GM12892 (cell line): ENCODE data around the gene HDAC5.
"Not testable (repeated sequence)": the region's sequence is repeated elsewhere in the genome, so short reads cannot be mapped to it uniquely, and the experiment has no call there.

Experiments used
- DNase-seq: peaks from one replicate; pipeline ENCODE4 v3.0.0; 2011; ENCODE audit not compliant: insufficient read length
- FAIRE-seq: peaks from 2 replicates; lab custom pipeline; 2011; peaks lifted over from hg19 to GRCh38; lab: Jason Lieb, UNC
- POLR2A ChIP-seq: IDR thresholded peaks from 2 replicates; pipeline ENCODE4 v1.6.1; 2011; ENCODE audit warnings: low read depth, low read length, control low read depth
- POLR2AphosphoS5 ChIP-seq: IDR thresholded peaks from 2 replicates; pipeline ENCODE4 v1.6.1; 2011; ENCODE audit warnings: low read depth, low read length, control low read depth
- TAF1 ChIP-seq: IDR thresholded peaks from 2 replicates; pipeline ENCODE4 v1.6.1; 2011; ENCODE audit warnings: low read depth, mild to moderate bottlenecking, control low read depth, low read length, borderline replicate concordance

Gene HDAC5

GRCh38 chr17:44044071-44044470 lies 79.4 kb downstream of the HDAC5 start:
- FAIRE-seq, result no peak
- no peak for TF ChIP-seq POLR2AphosphoS5
- TF ChIP-seq POLR2A, result no peak
- TF ChIP-seq TAF1, result no peak
- no peak for DNase-seq

- no peak for DNase-seq
- FAIRE-seq, result no peak
- TF ChIP-seq TAF1 (no peak), POLR2A (no peak), POLR2AphosphoS5 (no peak)
Observed at GRCh38 chr17:44043272-44043696, 80.2 kb downstream of the HDAC5 start.

GRCh38 chr17:44039829-44040635 lies 83.4 kb downstream of the HDAC5 start:
- no peak for TF ChIP-seq POLR2A
- FAIRE-seq (no peak), DNase-seq (no peak)

GRCh38 chr17:44038604-44039011 lies 84.8 kb downstream of the HDAC5 start:
- TF ChIP-seq TAF1 (no peak), POLR2AphosphoS5 (no peak), POLR2A (no peak)
- no peak for DNase-seq
- no peak for FAIRE-seq

- no peak for TF ChIP-seq POLR2A
- TF ChIP-seq POLR2AphosphoS5, result no peak
- TF ChIP-seq TAF1, result no peak
- DNase-seq, result no peak
- FAIRE-seq, result no peak
Observed at GRCh38 chr17:44037471-44037870, 86.0 kb downstream of the HDAC5 start.

GRCh38 chr17:44034688-44035087 lies 88.8 kb downstream of the HDAC5 start:
- not testable (repeated sequence) for FAIRE-seq, DNase-seq

GRCh38 chr17:44033861-44034408 lies 89.5 kb downstream of the HDAC5 start:
- DNase-seq (no peak), FAIRE-seq (no peak)
- TF ChIP-seq POLR2A (no peak), TAF1 (no peak), POLR2AphosphoS5 (no peak)

GRCh38 chr17:44030482-44030881 lies 93.0 kb downstream of the HDAC5 start:
- TF ChIP-seq TAF1, result no peak
- DNase-seq (no peak), FAIRE-seq (no peak)

GRCh38 chr17:44029736-44030135 lies 93.7 kb downstream of the HDAC5 start:
- FAIRE-seq, result no peak
- no peak for TF ChIP-seq TAF1
- peak; percentile 15; the same call in 1 of the 2 replicates for TF ChIP-seq POLR2A
- no peak for DNase-seq
